DOHH2 (cell line): Measurements from ENCODE around the gene DPP6.

ENCODE experiments used
- EZH2phosphoT487 ChIP-seq: fragments of 200-600 bp; sonication (generic); IDR thresholded peaks from 2 replicates; pipeline ENCODE4 v1.6.1; 2017; ENCODE audit warnings: borderline replicate concordance, mild to moderate bottlenecking, antibody characterized with exemption, low read length, moderate library complexity, mixed read lengths
- TF ChIP-seq, protein P1 (sequence below): fragments of 200-600 bp; sonication (generic); IDR thresholded peaks from one replicate; pipeline ENCODE4 v1.5.1; 2014; ENCODE audit warnings: antibody characterized with exemption, mild to moderate bottlenecking, low read depth, low read length; ENCODE audit not compliant: poor library complexity, severe bottlenecking

DNA sequence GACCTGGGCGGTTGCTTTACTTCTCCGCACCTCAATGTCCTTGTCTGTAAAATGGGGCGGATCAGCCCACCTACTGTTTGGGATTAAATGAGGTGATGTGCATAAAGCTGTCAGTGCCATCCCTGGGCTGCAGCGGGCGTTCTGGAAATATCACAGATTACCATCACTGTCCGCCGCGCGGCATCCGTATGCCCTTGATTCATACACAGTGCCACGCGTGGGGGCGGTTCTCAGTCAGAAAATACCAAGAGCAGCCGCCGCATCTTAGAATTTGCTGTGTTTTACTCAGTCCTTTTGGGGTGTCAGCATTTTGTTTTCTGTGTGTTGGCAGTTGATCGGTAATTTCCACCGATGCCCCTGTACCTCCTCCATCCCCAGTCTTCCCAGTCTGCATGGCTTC, 338.8 kb downstream of the DPP6 start:
- TF ChIP-seq EZH2phosphoT487, result no peak
- TF ChIP-seq, protein P1, sequence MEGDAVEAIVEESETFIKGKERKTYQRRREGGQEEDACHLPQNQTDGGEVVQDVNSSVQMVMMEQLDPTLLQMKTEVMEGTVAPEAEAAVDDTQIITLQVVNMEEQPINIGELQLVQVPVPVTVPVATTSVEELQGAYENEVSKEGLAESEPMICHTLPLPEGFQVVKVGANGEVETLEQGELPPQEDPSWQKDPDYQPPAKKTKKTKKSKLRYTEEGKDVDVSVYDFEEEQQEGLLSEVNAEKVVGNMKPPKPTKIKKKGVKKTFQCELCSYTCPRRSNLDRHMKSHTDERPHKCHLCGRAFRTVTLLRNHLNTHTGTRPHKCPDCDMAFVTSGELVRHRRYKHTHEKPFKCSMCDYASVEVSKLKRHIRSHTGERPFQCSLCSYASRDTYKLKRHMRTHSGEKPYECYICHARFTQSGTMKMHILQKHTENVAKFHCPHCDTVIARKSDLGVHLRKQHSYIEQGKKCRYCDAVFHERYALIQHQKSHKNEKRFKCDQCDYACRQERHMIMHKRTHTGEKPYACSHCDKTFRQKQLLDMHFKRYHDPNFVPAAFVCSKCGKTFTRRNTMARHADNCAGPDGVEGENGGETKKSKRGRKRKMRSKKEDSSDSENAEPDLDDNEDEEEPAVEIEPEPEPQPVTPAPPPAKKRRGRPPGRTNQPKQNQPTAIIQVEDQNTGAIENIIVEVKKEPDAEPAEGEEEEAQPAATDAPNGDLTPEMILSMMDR, result no peak
